ENCODE data around the gene CCDC171.
"Not testable (repeated sequence)": the region's sequence is repeated elsewhere in the genome, so short reads cannot be mapped to it uniquely, and the experiment has no call there.

CCDC171 gene

DNA sequence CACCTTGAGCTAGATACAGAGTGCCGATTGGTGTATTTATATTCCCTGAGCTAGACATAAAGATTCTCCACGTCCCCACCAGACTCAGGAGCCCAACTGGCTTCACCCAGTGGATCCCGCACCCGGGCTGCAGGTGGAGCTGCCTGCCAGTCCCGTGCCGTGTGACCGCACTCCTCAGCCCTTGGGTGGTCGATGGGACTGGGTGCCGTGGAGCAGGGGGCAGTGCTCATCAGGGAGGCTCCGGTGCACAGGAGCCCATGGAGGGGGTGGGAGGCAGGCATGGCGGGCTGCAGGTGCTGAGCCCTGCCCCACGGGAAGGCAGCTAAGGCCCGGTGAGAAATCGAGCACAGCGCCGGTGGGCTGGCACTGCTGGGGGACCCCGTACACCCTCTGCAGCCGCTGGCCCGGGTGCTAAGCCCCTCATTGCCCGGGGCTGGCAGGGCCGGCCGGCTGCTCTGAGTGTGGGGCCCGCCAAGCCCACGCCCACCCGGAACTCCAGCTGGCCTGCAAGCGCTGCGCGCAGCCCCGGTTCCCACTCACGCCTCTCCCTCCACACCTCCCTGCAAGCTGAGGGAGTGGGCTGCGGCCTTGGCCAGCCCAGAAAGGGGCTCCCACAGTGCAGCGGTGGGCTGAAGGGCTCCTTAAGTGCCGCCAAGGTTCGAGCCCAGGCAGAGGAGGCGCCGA, 147.2 kb downstream of the CCDC171 start:
- DNase-seq: not testable (repeated sequence)

DNA sequence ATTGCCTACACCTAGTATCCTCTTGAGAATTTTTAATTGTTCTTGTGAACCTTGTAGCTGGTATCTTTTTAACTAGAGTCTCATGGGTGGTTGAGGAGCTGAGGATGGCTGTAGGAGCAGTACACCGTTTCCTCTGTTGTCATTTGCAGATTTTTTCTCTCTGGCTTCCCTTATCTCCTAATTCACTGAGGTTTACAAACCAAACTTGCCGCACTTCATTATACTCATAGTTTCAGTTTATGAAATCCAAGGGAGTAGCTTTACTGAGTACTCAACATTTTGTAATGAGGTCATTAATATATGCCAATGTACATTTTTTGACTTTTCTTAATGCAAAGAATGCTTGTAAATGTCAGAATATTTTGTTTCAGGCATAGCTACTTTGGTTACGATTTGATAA, 154.2 kb downstream of the CCDC171 start:
- no peak for DNase-seq

DNA sequence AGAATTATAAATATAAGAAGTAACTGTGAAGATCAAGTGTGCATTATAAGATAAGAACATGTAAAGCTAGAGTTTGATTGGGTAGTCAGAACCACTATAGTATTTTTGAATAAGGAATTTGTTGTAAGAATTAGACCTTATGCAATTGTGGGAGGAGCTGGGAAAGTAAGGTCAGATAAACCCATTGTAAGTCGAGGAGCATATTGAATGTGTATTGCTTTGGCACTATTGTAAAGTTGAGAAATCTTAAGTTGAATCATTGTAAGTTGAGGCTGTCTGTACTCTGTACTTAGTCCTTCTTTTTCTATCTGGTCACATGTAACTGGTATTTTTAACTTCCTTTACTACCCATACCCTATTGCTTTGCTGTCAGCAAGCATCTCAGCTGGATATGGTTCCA, 158.7 kb downstream of the CCDC171 start:
- peak; percentile 27 for DNase-seq

DNA sequence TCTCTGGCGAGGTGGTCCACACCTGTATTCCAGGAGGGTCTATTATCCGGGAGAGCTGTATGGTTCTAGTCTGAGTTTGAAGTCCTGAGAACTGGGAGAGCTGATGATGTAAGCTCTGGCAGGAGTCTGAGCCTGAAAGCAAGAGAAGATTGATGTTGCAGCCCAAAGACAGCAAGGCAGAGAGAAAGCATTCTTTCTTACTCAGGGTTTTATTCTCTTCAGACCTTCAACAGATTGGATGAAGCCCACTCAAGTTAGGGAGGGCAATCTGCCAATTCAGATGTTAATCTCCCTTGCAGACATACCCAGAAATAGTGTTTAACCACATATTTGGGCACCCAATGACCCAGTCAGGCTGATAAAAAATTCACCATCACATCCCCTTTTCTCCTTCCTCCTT, 159.1 kb downstream of the CCDC171 start:
- peak; percentile 54 for DNase-seq

DNA sequence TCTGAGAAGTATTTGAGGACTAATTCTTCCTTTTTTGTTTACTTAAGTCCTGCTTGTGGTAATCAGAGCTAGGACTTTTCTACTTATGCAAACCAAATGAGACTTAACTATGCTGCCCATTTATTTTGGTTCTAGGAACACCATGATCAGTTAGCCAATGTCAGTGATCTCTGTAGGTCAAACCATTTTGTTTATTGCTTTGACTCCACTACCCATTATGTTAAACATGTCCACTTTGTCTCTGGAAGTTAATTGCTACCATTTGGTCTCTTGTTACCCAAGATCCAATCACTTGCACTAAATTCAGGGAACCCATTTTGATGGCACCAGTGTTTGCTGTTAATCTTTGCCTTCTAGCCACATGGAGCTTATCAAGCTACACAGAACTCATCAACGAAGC, 161.9 kb downstream of the CCDC171 start:
- no peak for DNase-seq

DNA sequence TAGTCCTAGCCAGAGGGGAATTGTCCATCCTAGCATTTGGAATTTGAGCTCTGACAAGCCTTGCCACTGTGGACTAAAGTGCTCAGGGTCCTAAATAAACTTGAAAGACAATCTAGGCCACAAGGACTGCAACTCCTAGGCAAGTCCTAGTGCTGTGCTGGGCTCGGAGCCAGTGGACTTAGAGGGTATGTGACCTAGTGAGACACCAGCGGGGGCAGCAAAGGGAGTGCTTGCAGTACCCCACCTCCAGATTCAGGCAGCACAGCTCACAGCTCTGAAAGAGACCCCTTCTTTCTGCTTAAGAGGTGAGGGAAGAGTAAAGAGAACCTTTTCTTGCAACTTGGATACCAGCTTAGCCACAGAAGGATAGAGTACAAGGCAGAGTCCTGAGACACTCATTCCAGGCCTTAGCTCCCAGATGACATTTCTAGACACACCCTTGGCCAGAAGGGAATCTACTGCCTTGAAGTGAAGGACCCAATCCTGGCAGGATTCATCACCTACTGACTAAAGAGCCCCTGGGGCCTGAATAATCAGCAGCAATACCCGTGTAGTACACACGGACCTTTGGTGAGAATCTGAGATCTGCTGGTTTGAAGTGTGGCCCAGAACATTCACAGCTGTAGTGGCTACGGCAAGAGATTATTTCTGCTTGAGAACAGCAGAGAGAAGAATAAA, 164.6 kb downstream of the CCDC171 start:
- no peak for DNase-seq

DNA sequence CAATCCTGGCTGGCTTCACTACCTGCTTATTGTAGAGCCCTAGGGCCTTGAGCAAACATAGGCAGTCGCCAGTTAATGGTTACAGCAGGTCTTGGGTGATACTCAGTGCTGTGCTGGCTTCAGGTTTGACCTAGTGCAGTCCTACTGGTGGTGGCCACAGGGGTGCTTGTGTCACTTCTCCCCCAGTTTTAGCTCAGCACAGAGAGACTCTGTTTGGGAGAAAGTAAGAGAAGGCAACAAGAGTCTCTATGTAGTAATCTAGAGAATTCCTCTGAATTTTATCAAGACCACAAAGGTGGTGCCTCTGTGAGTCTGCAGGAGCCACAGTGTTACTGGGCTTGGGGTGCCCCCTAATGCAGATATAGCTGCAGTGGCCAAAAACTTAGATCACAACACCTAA, 165.6 kb downstream of the CCDC171 start:
- no peak for DNase-seq

DNA sequence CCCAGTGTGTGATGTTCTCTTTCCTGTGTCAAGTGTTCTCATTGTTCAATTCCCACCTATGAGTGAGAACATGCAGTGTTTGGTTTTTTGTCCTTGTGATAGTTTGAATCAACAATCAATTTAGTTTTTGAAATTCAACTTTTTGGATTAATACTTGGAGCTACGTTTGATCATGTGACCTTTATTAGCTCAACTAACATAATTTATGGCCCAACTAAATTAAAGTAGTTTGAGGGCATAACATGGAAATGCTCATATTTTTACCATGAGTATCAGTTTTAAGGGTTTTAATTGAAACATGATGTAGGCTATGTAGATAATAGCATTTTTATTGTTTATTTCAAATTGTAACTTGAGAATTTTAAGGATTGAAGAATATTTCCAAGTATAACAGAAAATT, 168.0 kb downstream of the CCDC171 start:
- DNase-seq: no peak

DNA sequence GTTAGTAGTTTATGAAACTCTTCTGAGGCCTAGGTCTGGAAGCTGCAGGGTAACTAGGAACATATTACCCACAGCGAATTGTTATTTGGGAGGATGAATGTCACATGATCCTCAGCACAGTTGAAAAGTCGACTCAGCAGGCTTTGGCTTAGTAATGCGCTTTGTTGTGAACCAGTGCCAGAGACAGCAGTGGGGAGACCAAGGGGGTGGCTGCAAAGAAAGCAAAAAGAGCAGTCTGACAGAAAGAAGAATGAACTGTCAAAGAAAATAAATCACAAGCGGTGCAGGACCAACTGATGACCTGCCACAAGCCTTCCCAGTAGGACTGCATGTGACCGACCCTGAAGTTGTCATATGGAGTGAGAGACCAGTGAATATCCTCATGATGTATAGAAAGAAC, 170.0 kb downstream of the CCDC171 start:
- peak; percentile 50 for DNase-seq

DNA sequence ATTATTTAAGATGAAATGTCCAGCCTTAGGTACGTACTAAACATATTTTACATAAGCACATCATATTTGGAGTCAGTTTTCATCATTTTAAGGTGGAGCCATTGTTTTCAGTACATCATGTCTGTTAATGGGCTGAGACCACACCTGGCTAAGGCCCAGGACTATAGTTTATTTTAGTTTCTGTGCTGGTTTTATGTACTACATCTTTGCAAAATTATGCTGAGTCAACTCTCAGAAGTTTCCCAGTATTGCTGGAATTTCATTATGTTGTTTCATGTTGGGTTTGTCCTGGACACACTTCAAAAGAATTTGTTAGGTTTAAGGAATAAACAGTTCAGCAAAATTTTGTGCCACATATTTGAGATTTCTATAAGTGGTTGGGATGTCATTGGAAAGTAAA, 171.2 kb downstream of the CCDC171 start:
- peak; percentile 82 for DNase-seq

DNA sequence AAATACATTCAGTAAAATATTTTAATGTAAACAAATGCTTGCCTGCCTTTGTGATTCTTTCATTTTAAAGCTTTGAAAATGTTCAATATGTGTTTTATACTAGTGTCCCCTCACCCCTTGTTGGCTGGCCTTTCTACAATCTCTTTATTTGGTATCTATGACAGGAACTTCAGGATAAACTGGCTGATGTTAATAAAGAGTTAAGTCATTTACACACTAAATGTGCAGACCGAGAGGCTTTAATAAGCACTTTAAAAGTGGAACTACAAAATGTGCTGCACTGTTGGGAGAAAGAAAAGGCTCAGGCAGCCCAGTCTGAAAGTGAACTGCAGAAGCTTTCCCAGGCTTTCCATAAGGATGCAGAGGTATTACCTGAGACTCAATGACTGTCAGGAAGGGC, 171.8 kb downstream of the CCDC171 start:
- DNase-seq: no peak

DNA sequence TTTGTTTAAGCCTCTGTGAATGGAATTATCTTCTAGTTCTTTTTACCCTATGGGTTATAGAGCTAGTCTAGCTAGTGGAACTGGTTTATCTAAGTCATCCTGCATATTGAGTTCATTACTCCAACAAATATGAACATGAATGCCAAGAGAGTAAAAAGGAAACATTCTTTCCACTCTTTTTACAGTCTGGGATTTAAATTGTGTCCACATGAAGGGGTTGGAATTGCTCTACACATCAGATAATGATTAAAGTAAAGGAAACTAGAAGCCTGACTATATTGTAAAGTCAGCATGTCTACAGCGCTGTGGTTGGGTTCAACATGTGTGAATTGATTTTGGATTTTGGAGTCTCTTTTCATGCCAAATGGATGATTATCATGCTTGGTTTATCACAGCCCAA, 173.1 kb downstream of the CCDC171 start:
- DNase-seq: peak; percentile 88

DNA sequence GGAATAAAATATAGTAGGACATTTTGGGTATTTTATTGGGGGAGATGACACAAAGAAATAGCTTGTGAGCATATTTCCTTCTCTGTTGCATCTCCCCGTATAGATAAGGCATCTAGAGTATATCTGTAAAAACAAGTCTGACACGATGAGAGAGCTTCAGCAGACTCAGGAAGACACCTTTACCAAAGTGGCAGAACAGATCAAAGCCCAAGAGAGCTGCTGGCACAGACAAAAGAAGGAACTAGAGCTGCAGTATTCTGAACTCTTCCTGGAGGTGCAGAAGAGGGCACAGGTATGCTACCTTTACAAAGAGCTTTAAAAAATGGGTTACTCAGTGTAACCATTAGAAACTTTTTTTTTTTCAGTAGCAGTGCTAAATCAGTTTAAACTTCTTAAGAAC, 176.7 kb downstream of the CCDC171 start:
- no peak for DNase-seq

DNA sequence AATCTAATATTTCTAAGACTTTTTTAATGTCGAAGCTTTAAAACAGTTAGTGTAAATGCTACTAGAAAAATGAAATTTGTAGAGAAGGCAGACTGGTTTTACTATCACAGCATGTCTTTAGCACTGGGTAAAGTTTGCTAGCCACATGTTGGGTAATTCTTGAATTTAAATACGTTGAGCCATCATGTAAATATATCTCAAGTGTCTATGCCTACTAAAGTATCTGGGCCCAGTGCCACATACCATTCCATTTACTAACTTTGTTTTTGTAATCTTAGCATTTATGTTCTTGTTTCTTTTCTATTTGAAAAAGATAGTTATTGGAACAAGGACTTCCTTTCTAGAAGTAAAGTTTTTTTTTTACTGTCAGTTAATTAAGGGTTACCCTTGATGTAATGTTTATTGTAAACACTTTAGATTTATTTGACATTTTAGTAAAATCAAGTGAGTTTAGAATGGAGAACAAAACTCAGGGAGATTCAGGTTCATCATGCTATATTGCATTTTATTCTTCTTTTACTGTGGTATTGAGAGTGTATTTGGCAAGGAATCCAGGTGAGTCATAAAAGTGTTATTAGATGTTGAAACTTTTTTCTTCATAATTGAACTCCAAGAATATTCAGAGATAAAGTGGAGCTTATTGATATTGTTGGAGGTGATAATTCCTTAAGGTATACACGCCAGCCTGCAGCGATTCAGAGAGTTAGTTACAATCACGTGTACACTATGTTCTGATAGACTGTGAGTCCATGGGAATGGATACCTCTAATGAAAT, 182.4 kb downstream of the CCDC171 start:
- peak; percentile 89 for DNase-seq

DNA sequence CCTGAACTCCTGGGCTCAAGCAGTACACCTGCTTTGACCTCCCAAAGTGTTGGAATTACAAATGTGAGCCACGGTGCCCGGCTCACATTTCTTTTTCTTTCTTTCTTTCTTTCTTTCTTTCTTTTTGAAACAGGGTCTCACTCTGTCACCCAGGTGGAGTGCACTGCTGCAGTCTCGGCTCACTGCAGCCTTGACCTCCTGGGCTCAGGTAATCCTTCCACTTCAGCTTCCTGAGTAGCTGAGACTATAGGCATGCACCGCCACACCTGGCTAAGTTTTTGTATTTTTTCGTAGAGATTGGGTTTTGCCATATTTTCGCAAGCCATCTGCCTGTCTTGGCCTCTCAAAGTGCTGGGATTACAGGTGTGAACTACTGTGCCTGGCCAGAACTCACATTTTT, 183.7 kb downstream of the CCDC171 start:
- no peak for DNase-seq

DNA sequence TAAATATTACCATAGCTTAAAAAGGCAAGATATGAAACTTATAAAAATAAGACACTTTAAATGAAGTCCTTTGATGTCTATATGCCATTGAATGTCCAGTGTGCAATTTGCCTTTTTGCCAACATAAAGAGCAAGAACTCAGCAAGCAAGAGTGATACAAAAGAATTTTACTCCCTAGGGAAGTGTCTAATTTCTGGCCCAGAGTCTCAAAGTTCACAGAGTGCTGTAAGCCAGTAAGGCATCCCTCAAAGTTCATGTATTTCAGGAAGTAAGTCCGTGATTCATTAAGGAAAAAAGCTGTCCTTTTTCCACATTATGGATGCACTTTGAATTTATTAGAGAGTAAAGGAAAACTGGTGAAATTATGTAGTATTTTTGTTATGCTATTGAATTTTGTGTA, 185.2 kb downstream of the CCDC171 start:
- peak; percentile 45 for DNase-seq

DNA sequence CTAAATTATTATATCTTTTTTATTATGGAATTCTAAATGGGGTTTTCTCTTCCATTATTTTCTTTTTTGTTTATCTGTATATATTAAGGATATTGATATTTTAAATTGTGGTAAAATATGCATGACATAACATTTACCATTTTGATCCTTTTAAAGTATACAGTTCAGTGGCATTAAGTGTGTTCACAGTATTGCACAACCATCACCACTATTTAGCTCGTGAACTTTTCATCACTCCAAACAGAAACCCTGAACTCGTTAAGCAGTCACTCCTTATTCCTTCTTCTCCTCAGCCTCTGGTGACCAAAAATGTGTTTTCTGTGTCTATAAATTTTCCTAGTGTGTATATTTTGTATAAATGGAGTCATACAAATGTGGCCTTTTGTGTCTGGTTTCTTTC, 188.2 kb downstream of the CCDC171 start:
- DNase-seq: no peak

DNA sequence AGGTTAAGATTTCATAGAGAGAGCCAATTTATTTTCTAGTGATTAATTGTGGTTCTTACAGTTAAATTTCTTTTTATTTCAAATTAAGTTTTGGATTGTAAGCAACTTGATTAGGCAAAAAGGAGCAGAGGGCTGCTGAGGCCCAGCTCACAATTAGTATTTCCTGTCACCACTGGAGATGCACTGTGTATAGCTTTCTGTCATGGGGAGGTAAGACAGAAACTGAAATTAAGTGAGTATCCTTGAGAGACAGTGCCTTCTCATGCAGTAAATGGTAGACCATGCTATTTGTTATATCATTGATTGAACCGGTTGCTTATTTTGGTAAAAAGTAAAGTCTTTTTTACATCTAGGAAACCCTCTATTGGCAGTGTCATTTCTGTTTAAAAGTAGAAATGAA, 190.7 kb downstream of the CCDC171 start:
- no peak for DNase-seq

DNA sequence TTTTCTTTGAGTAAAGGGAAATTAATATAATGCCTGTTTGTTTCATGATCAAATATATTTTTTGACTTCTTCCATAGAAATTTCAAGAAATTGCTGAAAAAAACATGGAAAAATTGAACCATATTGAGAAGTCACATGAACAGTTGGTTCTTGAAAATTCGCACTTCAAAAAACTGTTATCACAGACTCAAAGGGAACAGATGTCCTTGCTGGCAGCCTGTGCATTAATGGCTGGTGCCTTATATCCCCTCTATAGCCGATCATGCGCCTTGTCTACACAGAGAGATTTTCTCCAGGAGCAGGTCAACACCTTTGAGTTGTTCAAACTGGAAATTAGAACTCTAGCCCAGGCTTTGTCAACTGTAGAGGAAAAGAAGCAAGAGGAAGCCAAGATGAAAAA, 191.4 kb downstream of the CCDC171 start:
- DNase-seq: no peak

DNA sequence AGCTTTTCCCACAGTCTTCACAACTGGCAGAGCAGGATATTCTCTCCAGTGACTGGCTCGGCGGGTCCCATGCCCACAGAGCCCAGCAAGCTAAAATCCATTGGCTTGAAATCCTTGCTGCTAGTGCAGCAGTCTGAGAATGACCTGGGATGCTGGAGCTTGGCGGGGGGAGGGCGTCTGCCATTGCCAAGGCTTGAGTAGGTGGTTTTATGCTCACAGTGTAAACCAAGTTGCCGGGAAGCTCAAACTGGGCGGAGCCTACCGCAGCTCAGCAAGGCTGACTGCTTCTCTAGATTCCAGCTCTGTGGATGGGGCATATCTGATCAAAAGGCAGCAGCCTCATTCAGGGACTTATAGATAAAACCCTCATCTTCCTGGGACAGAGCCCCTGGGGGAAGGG, 194.1 kb downstream of the CCDC171 start:
- no peak for DNase-seq

DNA sequence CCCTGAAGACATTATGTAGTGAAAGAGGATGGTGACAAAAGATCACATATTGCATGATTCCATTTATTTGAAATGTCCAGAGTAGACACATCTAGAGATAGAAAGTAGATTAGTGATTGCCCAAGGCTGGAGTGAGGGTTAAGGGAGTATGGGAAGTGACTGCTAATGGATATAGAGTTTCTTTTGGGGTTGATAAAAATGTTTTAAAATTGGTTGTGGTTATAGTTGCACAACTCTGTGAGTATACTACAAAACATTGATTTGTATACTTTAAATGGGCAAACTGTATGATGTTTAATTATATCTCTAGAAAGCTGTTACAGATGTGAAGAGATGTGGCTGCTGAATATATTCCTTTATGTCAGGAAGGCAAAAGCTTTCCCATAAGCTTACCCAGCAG, 202.8 kb downstream of the CCDC171 start:
- no peak for DNase-seq

DNA sequence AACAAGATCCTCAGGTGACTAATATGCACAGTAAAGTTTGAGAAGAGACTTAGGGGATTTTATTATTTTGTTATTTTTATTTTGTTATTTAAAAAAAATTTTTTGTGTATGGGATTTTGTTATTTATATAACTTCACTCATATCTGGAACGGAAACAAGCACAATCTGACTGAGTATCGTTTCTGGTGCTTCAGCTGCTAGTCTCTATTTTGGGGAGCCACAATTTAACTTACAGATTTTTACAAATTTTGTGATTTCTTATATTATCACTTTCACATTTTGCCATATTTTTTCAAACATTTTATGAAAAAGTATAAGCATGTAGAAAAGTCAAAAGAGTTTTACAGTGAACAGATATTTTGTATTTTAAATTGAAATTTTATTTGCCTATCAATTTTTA, 208.7 kb downstream of the CCDC171 start:
- no peak for DNase-seq

DNA sequence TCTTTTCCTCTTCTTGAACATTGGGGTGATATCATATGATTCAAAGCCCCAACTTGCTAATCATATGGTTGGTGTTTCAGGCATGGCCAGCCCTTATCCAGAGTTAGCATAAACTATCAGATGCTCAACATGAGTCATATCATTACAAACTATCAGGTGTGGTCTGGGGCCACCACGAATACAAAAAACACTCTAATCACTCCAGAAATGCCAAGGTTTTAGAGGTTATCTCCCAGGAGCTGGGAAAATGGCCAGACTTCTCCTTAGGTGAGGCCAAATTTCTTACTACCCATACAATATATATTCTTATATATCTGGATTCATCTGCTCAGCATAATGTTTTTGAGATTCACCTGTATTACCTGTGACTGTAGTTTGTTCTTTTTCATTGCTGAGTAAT, 210.5 kb downstream of the CCDC171 start:
- DNase-seq: no peak

DNA sequence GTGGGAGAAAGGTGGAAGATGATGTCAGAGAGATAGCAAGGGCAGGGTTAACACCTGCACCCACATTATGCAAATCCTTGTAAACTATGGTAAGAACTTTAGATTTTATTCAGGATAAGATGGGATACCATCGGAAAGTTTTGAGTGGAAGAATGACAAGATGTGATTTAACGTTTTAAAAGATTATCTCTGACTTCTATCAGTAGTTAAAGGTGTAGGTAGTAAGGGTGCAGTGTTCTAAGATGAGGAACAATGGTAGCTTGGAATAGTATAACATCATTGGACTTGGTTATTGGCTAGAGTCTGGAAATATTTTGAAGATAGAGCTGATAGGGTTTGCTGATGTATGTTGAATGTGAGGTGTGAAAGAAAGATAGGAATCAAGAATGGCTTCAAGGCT, 211.3 kb downstream of the CCDC171 start:
- DNase-seq: no peak

Measured in fibroblast of upper back skin (primary cell).